ENCODE data around the gene AADACL4.
"Not testable (repeated sequence)": the region's sequence is repeated elsewhere in the genome, so short reads cannot be mapped to it uniquely, and the experiment has no call there.

AADACL4 gene

GRCh38 chr1:12712076-12712475 is 68.2 kb downstream of the AADACL4 start:
- no peak for DNase-seq (ENCODE audit: low spot score)

DNA sequence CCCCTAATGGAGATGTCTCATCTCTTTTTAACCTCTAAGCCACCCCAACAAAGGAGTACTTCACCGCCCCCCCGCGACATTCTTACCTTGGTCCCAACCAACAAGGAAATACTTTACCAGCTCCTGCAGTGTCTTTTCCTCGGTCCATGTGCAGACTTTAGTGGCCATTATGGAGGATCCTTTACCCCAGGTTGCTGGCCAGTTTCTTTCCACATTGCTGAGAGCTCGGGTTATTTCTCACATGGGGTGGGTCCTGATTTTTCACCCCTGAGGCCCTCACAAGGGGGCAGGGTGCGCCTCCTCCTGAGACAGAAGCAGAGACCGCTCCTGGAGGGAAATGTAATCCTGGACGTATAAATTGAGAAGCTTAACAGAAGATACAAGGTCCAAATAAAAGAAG is 69.0 kb downstream of the AADACL4 start:
- DNase-seq (ENCODE audit: low spot score) = no peak

DNA sequence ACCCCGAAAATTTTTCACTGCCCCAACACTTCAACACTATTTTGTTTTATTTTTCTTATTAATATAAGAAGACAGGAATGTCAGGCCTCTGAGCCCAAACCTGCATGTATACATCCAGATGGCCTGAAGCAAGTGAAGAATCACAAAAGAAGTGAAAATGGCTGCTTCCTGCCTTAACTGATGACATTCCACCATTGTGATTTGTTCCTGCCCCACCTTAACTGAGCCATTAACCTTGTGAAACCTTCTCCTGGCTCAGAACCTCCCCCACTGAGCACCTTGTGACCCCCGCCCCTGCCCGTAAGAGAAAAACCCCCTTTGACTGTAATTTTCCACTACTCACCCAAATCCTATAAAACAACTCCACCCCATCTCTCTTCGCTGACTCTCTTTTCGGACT is 69.8 kb downstream of the AADACL4 start:
- DNase-seq (ENCODE audit: low spot score) = not testable (repeated sequence)

DNA sequence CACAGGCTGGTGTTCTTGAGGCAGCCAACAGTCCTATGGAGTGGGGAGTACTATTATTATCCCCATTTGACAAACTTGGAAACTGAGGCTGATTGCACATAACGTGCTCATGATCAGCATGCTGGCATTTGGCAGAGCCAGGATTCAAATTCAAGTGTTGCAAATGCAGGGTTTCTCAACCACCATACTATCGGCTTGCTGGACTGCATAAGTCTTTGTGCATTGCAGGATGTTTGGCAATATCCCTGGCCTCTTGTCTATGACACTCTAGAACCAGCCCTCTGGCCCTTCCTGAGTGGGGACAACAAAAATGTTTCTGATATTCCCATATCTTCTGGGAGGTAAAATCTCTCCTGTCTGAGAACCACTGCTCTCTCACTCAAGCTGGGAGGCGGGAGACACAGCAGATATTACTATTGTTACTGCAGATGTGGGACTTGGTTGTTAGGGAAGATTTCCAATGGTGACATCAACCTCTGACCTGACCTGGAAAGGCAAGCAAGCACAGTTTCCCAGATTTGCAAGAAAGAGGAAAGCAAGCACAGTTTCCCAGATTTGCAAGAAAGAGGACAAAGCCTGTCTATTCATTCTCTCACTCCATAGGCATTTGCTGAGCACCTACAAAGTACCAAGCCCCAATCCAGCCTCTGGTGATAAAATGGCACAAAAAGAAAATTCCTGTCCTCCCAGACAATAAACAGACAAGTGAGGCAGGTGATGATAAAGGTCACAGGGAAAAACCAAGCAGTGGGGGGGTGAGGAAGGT is 71.0 kb downstream of the AADACL4 start:
- DNase-seq (ENCODE audit: low spot score) = no peak

GRCh38 chr1:12715896-12716437 is 72.1 kb downstream of the AADACL4 start, which contains the start of gene AADACL3:
TSS of gene AADACL3 (plus strand) at chr1:12716110. CDS start at chr1:12716177, 67 bp downstream.
- DNase-seq (ENCODE audit: low spot score) = no peak
